Fibroblast of mammary gland (primary cell): ENCODE data around the gene OPCML.

Experiments used
- DNase-seq: peaks from one replicate; pipeline ENCODE4 v3.0.0-alpha.2; 2010; ENCODE audit warnings: low read depth
- H3K4me3 ChIP-seq: 2 replicates; pipeline ENCODE4 v1.5.1; 2011; ENCODE audit warnings: low read depth, mild to moderate bottlenecking, low read length, moderate library complexity; ENCODE audit not compliant: control insufficient read depth
- CTCF ChIP-seq: conservative IDR thresholded peaks from 2 replicates; pipeline ENCODE4 v1.5.1; 2011; ENCODE audit warnings: low read depth, low read length, inconsistent platforms; ENCODE audit not compliant: control insufficient read depth, insufficient read depth

OPCML gene

DNA sequence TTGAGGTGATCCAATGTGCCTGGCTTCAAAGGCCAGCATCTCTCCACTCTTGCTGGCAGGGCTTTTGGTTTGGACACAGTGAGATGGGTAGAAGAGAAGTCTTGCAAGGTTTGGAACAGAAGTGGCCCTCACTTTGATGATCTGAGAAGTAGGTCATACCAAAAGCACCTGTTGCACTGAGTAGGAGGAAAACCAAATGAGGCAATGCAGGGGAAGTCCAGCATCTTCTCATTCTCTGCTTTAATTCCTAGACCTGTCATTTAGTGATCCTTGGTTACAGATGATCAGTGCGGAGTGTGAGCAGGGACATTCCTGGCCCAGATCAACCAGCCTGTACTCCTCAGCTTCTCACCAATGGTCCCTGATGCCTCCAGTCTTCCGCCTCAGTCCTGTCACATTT is 990.5 kb downstream of the OPCML start:
- DNase-seq, result no peak
- no peak for TF ChIP-seq CTCF
- no peak overlapping the region for H3K4me3 ChIP-seq

DNA sequence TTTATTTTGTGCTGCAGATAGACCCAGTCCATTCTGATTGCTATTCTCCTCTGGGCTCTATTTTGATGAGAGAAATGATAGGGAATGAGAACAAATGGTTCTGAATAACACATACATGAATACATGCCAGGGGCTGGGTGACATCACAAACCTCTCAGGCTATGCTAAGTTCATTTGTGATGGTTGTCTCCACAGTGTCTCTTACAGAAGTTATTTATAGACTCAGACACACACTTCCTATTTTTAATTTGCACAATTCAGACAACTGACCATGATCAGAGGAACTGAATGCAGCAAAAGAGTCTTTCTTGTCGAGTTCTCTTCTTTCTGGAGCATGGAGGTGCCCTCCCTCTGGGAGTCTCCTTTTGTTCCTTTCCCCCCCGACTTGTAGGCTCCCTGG is 991.7 kb downstream of the OPCML start:
- no peak for TF ChIP-seq CTCF
- no peak for DNase-seq

GRCh38 chr11:132539590-132540368 is 992.5 kb downstream of the OPCML start:
- no peak for TF ChIP-seq CTCF
- no peak for DNase-seq
- no peak overlapping the region for H3K4me3 ChIP-seq

More for the DNA sequence above, 991.7 kb downstream of the OPCML start:
- H3K4me3 ChIP-seq, result no peak overlapping the region

DNA sequence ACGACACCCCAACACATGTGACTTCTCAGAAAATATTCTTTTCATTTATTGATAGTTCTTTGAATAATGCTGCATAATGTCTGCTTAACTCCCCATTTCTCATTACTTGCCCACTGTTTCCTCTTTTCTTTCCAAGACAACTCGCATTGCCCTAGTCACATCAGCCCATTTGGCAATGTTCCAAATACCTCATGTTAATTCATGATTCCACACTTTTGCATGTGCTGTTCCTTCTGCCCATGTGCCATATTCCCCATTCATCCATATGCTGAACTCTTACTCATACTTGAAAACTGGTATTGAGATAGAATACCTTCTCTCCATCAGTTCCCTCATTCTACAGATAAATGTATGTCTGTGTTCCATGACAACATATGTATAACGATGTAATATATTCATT is 993.7 kb downstream of the OPCML start:
- no peak overlapping the region for H3K4me3 ChIP-seq
- TF ChIP-seq CTCF, result no peak
- no peak for DNase-seq

- no peak overlapping the region for H3K4me3 ChIP-seq
- no peak for DNase-seq
- TF ChIP-seq CTCF, result no peak
Observed at GRCh38 chr11:132535830-132536229, 996.5 kb downstream of the OPCML start.

- no peak overlapping the region for H3K4me3 ChIP-seq
- no peak for TF ChIP-seq CTCF
- no peak for DNase-seq
Observed at GRCh38 chr11:132531921-132532320, 1000.4 kb downstream of the OPCML start.
